Hematopoietic multipotent progenitor cell treated with erythropoietin and hydrocortisone succinate and interleukin-3 and kit ligand, for 6 days (in vitro differentiated cells): ENCODE data around the gene MAP3K9.

ENCODE experiments used
- DNase-seq: peaks from one replicate; pipeline ENCODE4 v3.0.0-alpha.2; 2015

The MAP3K9 gene

DNA sequence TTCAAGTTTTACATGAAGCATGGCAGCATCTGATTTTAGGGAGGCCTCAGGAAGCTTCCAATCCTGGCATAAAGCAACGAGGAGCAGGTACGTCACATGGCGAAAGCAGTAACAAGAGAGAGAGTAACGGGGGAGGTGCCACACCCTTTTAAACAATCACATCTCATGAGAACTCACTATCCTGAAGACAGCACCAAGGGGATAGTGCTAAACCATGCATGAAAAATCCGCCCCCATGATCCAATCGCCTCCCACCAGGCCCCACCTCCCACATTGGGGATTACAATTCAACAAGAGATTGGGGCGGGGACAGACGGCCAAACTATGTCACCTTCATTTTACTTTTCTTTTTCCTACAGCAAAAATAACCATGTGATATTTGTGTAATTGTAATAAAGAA, 7.2 kb upstream of the MAP3K9 start:
- DNase-seq: no peak

DNA sequence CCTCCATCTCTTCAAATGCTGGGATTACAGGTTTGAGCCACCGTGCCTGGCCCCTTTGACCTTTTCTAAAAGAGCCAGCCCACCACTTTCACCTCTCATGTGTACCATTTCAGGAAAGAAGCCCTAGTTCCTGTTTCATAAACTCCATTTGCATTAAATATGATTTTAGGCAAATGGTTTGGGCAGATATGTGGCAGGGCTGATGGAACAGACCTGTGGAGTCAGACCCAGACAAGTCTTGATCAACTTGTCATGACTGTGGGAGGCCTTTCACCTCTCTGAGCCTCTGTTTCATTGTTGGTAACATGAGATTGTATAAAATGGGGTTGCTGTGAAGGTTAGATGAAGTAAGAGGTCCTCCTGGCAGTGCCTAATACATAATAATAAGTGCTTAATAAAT, 5.2 kb upstream of the MAP3K9 start:
- no peak for DNase-seq

- DNase-seq: no peak
These were observed 3.0 kb upstream of the MAP3K9 start for GRCh38 chr14:70812124-70812818.

DNA sequence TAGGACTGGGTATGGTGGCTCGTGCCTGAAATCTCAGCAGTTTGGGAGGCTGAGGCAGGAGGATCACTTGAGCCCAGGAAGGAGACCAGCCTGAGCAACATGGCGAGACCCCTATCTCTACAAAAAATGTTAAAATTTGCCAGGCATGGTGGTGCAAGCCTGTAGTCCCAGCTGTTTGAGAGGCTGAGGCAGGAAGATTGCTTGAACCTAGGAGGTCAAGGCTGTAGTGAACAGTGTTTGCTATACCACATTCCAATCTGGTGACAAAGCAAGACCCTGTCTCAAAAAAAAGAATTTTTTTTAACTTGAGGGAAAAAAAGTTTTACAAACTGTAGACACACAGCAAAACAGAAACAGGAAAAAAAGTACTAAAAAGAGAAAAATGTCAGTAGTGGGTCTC, 2.3 kb upstream of the MAP3K9 start:
- DNase-seq: no peak

- no peak for DNase-seq
These were observed 1.7 kb upstream of the MAP3K9 start for GRCh38 chr14:70811050-70811449.

- no peak for DNase-seq
These were observed 1.3 kb upstream of the MAP3K9 start for GRCh38 chr14:70810621-70811020.

DNA sequence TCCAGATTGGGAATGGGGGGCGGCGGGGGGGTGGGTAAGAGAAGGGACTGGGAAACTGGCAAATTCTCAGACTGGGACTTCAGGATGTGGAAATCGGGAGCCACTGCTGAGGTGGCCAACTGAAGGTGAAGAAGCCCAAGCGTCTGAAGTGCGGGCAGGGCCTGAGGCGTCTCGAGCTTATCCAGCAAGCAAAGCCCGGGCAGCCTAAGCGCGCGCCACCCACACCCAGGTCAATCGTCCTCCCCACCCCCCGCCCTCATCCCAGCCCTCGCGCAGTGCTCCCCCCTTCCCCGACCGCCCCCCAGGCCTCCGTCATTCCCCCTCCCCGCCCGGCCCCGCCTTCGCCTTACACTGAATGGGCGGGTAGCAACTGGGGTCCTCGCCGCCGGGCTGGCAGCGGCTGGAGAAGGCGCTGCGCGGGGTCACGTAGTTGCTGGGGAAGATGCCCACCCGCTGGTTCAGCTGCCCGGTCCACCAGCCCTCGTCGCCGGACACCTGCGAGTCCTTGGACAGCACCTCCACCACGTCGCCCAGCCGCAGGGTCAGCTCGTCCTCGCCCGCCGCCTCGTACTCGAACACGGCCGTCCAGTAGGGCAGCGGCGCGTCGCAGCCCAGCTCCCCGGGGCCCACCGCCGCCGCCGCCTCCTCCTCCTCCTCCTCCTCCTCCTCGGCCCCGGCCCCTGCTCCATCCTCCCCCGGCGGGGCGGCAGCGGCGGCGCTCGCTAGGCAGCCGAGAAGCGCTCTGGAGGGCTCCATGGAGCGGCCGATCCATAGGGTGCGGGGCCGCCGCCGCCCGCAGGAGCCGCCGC, 693 bp downstream of the MAP3K9 start:
- peak; percentile 40 for DNase-seq

DNA sequence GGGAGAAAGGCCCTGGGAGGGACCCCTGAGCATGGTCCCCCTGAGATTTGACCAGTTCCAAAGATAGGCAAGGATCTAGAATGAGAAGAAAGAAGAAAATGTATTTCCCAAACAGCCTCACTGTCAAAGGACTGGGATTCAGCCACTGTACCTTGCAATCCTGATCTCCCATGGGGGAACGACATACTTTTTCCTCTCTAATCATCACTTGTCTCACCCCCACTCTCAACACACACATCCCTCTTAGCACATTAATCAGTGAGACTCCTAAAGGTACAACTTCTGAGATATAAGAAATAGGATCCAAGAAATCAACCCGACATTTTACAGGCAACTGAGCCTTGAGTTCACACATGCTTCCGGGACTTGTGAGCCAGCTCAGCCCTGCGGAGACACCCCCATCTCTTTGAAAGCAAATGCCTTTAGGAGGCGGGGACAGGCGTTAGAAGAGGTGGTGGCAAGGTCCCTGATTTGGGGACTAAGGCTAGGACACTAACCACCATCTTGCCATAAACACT, 1.4 kb downstream of the MAP3K9 start:
- DNase-seq: peak; percentile 42

- DNase-seq: peak; percentile 50
These were observed 4.7 kb downstream of the MAP3K9 start for GRCh38 chr14:70804556-70805162.

DNA sequence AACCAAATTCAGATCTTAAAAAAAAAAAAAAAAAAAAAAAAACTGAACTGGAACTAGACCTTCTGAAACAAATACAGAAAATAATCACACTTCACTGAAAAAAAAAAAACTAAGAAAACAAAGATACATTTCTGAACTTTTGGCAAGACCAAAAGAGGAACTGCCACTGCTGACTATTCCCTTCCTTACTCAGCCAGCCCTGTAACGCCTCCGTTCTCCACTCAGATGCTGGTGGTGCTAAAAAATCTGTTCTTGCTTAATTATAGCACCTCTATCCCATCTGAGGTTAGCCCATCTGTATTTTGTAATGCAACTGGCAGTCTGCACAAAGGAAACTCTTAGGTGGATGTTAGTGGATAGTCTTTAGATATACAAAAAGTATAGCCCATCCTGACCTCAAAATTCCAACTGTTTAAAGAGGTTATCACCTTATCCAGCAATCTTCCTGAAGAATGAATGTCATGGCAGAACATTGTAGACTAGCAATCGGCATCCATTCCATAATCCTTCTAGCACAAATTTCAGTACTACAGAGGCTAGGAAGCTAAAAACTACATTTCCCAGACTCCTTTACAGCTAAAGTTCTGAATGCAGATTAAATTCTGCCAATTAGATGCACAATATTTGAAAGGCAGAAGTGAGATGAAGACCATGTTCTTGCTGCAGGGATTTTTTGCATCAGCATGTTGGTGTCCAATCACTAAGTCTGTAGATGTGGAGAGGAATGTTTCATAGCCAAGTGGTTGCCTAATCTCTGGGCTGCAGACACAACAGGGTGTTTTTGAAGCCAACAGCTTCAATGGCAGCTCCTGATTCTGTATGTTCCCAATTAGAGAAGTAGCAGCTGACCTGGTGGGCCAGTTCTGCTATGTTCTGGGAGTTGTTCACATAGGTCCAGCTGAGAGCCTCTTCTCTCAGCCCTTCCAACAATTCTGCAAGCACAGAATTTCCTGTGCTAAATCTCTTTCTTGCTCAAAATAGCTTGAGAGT, 5.7 kb downstream of the MAP3K9 start:
- DNase-seq: no peak

DNA sequence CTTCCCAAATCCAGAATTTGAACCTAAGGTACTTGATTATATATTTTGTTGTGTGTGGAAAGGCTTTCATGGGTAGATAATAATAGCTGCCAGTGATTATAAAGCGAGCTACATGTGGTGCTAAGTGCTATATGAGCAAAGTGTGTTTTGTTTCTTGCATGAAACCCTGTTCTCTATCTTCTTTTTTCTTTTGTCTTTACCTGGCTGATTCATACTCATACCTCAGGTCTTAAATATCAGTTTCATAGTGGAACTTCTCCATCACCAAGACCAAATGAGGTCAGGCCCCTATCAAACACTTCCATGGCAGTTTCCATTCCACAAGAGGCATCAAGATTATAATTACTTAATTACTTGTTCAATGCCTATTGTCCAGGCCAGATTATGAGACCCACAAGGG, 6.9 kb downstream of the MAP3K9 start:
- DNase-seq: no peak

DNA sequence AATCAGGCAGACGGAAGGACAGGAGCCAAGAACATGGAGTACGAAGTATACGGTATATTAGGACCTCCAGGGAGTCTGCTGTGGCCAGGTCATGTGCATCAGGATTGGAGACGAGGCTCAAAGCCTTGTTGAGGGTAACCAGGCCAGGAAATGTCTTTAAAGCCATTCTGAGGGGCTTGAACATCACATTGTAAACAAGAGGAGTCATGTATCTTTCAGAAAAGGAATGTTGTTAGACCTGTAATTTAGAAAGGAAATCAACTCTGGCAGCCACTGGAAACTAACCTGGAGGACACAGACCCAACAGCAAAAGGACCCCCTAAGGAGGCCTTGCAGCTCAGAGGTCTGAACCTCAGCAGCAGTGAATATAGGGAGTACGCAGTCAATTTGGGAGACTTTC, 7.5 kb downstream of the MAP3K9 start:
- no peak for DNase-seq

DNA sequence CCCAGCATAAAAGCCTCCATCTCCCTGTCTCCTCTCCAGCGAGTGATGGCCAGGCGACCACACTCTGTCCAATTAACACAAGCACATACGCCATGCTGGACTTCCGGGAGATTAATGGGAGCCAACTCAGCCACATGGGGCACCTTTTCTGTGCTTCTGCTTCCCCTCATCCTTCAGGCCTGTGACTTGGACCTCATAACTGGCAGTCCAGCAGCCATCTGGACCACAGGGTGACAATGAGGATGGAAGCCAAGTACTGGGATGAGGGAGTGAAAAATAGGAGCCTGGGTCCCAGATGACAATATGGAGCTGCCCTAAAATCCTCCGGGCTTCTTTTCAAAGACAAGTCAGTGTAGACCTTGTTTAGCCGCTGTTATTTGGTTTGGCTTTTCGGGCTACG, 12.8 kb downstream of the MAP3K9 start:
- DNase-seq: no peak

- DNase-seq: no peak
These were observed 15.0 kb downstream of the MAP3K9 start for GRCh38 chr14:70794294-70794693.

GRCh38 chr14:70793637-70794036, 15.7 kb downstream of the MAP3K9 start:
- no peak for DNase-seq

- no peak for DNase-seq
These were observed 16.4 kb downstream of the MAP3K9 start for GRCh38 chr14:70792939-70793338.

DNA sequence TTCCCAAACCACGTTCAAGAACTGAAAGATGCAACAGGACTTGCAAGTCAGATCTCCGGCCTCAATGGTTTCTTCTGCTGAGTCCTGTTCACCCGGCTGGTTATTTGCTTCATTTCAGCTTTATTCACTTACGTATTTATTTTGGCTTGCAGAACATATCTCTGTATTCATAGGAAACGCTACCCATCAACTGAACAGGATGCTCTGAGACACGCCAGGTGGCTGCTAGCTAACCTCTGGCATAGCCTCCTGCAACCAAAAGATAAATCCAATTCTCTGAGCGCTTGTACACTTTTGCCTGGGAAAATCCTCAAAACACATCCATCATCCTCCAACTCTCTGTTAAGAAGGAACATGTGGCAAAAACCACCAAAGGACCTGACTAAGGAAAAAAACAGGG, 17.3 kb downstream of the MAP3K9 start:
- DNase-seq: no peak

GRCh38 chr14:70789961-70790360, 19.4 kb downstream of the MAP3K9 start:
- no peak for DNase-seq

GRCh38 chr14:70789361-70789760, 20.0 kb downstream of the MAP3K9 start:
- no peak for DNase-seq

DNA sequence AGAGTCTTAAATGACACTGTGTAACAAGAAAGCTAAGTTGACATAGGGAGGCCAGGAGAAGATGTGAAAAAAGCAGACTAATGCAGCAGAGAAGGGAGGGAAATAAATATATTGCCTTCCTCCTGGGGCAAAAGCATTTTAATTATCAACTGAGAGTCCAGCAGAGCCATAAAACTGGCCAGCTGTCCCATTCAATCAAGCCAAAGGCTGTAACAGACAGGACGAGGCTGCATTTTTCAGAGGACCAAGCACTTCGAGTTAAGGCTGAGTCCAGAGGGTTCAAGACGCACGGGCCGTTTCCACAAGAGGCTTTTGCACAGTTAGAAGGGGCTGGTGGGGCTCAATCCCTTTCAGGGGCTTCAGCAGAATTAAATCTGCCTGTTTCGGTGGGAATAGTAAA, 20.4 kb downstream of the MAP3K9 start:
- DNase-seq: no peak

- DNase-seq: no peak
These were observed 23.8 kb downstream of the MAP3K9 start for GRCh38 chr14:70785556-70785955.

DNA sequence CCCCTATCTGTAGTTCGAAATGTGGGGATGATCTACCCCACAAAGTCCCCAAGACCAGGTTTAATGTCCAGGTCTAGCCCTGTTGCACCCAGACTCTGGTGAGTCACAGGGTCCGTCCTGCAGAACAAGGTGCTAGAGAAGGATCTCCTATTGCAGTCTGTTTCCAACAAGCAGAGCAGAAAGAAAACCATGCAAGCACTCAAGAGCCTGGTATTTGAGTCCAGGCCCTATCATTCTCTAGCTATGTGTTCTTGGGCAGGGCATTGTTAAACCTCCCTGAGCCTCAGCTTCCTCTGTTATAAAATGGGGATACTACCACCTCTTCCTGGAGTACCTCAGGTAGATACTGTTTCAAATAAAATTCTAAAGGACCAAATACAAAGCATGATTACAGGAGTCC, 24.4 kb downstream of the MAP3K9 start:
- DNase-seq: no peak

DNA sequence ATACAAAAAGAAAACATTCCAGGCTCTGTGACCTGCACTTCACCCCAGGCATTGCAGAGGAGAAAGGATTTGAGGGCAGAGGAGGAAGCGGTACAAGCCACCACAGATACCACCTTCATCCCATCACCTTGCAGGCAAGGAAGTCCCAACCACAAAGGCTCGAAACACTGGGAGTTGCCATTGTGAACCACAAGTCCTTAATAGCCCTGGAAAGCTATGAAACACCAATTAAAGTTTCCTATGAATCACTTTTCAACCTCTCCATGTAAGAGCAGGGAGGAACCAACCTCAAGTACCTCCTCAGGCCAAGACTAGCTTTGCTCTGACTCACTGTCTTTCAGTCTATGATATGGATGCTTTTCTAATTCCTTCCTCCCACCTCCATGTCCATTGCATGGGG, 27.0 kb downstream of the MAP3K9 start:
- no peak for DNase-seq
